ENCODE results near the gene NUDT17.
A peak's percentile ranks its signal among the peaks of the same experiment; 100 is the strongest.

DNA sequence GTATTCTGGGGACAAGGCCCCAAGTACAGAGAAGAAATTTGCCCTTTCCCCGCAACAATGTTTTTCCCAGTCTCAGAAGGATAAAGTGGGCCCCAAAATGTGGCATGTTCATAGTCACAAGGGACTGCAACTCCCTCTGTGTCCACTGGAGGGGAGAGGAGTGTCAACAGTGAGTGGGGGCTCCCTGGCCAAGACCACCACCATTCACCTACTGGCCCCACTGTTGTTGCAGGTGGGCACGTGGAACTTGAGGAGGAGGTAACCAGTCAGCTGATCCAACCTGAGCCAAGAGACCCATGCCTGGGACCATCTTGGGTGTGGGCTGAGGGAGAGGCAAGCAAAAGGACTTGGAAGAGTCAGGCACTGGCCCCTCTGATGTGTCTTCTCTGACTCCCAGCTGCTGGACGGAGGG is 777 bp downstream of the NUDT17 start:
- TF ChIP-seq, protein P1, sequence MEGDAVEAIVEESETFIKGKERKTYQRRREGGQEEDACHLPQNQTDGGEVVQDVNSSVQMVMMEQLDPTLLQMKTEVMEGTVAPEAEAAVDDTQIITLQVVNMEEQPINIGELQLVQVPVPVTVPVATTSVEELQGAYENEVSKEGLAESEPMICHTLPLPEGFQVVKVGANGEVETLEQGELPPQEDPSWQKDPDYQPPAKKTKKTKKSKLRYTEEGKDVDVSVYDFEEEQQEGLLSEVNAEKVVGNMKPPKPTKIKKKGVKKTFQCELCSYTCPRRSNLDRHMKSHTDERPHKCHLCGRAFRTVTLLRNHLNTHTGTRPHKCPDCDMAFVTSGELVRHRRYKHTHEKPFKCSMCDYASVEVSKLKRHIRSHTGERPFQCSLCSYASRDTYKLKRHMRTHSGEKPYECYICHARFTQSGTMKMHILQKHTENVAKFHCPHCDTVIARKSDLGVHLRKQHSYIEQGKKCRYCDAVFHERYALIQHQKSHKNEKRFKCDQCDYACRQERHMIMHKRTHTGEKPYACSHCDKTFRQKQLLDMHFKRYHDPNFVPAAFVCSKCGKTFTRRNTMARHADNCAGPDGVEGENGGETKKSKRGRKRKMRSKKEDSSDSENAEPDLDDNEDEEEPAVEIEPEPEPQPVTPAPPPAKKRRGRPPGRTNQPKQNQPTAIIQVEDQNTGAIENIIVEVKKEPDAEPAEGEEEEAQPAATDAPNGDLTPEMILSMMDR (IDR thresholded peaks at IDR 0.05) = peak; percentile 59
- TF ChIP-seq EZH2 (IDR thresholded peaks at IDR 0.05) = no peak
